ENCODE results near the gene ZNF575. TPM values are rescaled to one million over a fixed set of nuclear protein-coding genes. Genes with fewer than 3 reads are reported as not detected.

ZNF575 gene
- total RNA-seq, 1 donor from 2014 or later = 1.3 TPM

DNA sequence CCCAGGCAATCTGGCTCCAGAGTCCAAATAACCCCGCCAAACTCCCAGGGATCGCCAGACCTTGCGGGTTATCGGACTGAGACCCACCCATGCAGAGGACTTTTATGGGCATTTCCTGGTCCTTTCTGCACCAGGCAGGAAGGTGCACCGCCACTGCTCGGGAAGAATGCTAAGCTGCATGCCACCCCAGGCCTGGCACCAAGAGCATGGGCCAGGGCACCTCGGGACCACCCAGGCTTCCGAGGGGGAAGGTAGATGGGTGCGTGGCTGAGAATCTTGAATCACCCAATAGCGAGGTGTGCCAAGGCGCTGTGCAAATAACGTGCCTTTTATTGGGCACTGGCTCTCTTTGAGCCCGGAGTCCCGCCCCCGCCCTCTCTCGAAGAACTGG, 422 bp upstream of the ZNF575 start:
- H3K9me3 ChIP-seq (ENCODE audit: insufficient read depth, low read depth, low read length) = no peaks in the 10 kb centered on the region

DNA sequence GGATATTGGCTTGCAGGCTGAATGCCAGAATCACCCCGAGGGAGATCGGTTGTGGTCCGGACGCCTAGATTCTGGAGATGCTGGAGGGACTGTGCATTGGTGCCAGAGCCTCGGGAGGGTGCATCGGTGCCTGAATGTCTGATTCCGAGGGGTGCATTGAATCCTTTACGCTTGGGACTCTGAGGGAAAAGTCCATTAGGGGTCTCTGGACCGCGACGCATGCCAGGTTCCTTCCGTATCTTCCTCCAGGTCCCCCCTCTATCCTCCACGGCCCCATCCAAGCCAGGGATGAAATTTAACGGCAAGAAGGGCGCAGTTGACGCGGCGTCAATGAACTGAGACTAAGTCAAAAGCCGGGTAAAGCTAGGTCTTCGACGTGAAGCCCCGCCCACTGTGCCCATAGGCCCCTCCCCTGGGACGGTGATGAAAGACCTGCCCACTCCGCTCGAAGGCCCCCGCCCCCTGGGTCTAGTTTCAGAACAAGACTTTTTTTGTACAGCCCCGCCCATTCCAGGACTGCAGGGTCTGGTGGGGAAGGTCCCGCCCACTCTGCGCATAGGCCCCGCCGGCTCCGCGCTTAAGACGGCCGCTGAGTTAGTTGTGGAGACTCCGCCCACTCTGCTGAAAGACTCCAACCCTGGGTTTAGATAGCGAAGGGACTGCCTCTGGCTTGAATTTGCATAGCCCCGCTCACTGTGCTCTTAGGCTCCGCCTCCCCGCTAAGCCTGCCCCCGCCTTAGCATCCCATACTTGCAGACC, 737 bp downstream of the ZNF575 start:
- H3K79me2 ChIP-seq (ENCODE audit: insufficient read depth, low read length) = no peaks in the 10 kb centered on the region
- peak overlapping the region; percentile 94 for H3K27ac Mint-ChIP-seq (ENCODE audit: unreplicated experiment)
- peak overlapping the region; percentile 69 for H3K27ac ChIP-seq (ENCODE audit: low read depth, low read length)
- peaks cover 4% of the 10 kb centered on the region for H3K36me3 ChIP-seq (ENCODE audit: insufficient read depth, low read length)
- no peaks in the 10 kb centered on the region for H3K27me3 ChIP-seq (ENCODE audit: insufficient read depth, low read length)
- peak overlapping the region; percentile 92 for H3K4me3 Mint-ChIP-seq (ENCODE audit: unreplicated experiment)
- peaks cover 8% of the 10 kb centered on the region for H3K36me3 Mint-ChIP-seq (ENCODE audit: low read depth, unreplicated experiment)
- no peaks in the 10 kb centered on the region for H3K9me3 ChIP-seq (ENCODE audit: insufficient read depth, low read depth, low read length)
- FAIRE-seq (peak; percentile 49), DNase-seq (ENCODE audit: low read depth) (peak; percentile 99)
- H3K4me1 Mint-ChIP-seq (ENCODE audit: low read depth, unreplicated experiment) = peaks cover 8% of the 10 kb centered on the region
- H3K27me3 Mint-ChIP-seq (ENCODE audit: low read depth, unreplicated experiment) = no peaks in the 10 kb centered on the region
- peaks cover 19% of the 10 kb centered on the region for H3K4me1 ChIP-seq (ENCODE audit: insufficient read depth, low read length)
- peak overlapping the region; percentile 86 for H2AFZ ChIP-seq (ENCODE audit: low read depth, low read length)
- TF ChIP-seq, protein P1, sequence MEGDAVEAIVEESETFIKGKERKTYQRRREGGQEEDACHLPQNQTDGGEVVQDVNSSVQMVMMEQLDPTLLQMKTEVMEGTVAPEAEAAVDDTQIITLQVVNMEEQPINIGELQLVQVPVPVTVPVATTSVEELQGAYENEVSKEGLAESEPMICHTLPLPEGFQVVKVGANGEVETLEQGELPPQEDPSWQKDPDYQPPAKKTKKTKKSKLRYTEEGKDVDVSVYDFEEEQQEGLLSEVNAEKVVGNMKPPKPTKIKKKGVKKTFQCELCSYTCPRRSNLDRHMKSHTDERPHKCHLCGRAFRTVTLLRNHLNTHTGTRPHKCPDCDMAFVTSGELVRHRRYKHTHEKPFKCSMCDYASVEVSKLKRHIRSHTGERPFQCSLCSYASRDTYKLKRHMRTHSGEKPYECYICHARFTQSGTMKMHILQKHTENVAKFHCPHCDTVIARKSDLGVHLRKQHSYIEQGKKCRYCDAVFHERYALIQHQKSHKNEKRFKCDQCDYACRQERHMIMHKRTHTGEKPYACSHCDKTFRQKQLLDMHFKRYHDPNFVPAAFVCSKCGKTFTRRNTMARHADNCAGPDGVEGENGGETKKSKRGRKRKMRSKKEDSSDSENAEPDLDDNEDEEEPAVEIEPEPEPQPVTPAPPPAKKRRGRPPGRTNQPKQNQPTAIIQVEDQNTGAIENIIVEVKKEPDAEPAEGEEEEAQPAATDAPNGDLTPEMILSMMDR (IDR thresholded peaks at IDR 0.05; ENCODE audit: insufficient read depth, low read depth, low read length) = no peak
- no peak for TF ChIP-seq EZH2 (IDR thresholded peaks at IDR 0.05; ENCODE audit: insufficient read depth, low read length)
- no peaks in the 10 kb centered on the region for H4K20me1 ChIP-seq (ENCODE audit: insufficient read depth, low read length)
- H3K9me3 Mint-ChIP-seq (ENCODE audit: unreplicated experiment) = no peaks in the 10 kb centered on the region
- H3K4me3 ChIP-seq (ENCODE audit: insufficient read depth, low read depth, low read length) = peak overlapping the region; percentile 72
- peak overlapping the region; percentile 61 for H3K9ac ChIP-seq (ENCODE audit: low read length)
- peak overlapping the region; percentile 89 for H3K4me2 ChIP-seq (ENCODE audit: low read length)

More for the DNA sequence above, 422 bp upstream of the ZNF575 start:
- H3K27ac ChIP-seq (ENCODE audit: low read depth, low read length) = peak overlapping the region; percentile 36
- H3K27me3 ChIP-seq (ENCODE audit: insufficient read depth, low read length) = no peaks in the 10 kb centered on the region
- FAIRE-seq (no peak), DNase-seq (ENCODE audit: low read depth) (no peak)
- no peaks in the 10 kb centered on the region for H3K79me2 ChIP-seq (ENCODE audit: insufficient read depth, low read length)
- peak overlapping the region; percentile 81 for H3K4me3 Mint-ChIP-seq (ENCODE audit: unreplicated experiment)
- H3K27ac Mint-ChIP-seq (ENCODE audit: unreplicated experiment) = peak overlapping the region; percentile 41
- H3K4me1 Mint-ChIP-seq (ENCODE audit: low read depth, unreplicated experiment) = peaks cover 8% of the 10 kb centered on the region
- peak overlapping the region; percentile 86 for H2AFZ ChIP-seq (ENCODE audit: low read depth, low read length)
- peaks cover 19% of the 10 kb centered on the region for H3K4me1 ChIP-seq (ENCODE audit: insufficient read depth, low read length)
- no peaks in the 10 kb centered on the region for H3K9me3 Mint-ChIP-seq (ENCODE audit: unreplicated experiment)
- no peaks in the 10 kb centered on the region for H3K27me3 Mint-ChIP-seq (ENCODE audit: low read depth, unreplicated experiment)
- H4K20me1 ChIP-seq (ENCODE audit: insufficient read depth, low read length) = no peaks in the 10 kb centered on the region
- peak overlapping the region; percentile 72 for H3K4me3 ChIP-seq (ENCODE audit: insufficient read depth, low read depth, low read length)
- H3K9ac ChIP-seq (ENCODE audit: low read length) = peak overlapping the region; percentile 61
- no peak for TF ChIP-seq EZH2 (IDR thresholded peaks at IDR 0.05; ENCODE audit: insufficient read depth, low read length)
- TF ChIP-seq, protein P1 (IDR thresholded peaks at IDR 0.05; ENCODE audit: insufficient read depth, low read depth, low read length) = no peak
- H3K36me3 Mint-ChIP-seq (ENCODE audit: low read depth, unreplicated experiment) = peaks cover 2% of the 10 kb centered on the region
- no peaks in the 10 kb centered on the region for H3K36me3 ChIP-seq (ENCODE audit: insufficient read depth, low read length)
- H3K4me2 ChIP-seq (ENCODE audit: low read length) = peak overlapping the region; percentile 89

DNA sequence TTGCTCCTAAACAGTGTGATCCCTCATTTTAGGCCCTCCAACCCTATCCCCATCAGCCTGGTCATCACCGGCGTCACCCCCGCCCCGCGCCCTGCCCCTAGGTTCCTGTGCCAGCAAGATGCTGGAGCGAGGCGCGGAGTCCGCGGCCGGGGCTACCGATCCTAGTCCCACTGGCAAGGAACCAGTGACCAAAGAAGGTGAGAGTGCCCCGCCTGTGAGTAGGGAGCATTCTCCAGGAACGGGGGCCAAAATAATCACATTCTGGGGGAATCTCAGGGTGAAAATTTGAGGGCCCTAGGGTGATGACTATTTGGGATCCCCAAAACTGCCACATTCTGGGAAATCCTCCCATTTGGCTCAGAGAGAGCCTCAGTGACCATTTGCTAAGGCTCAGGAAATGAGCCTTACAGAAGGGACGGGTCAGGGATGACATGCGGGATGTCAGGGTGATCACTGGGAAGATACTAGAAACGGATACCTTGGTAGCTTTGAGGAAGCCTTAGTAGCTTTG, 1.4 kb downstream of the ZNF575 start:
- H2AFZ ChIP-seq (ENCODE audit: low read depth, low read length) = peak overlapping the region; percentile 54
- H3K4me3 Mint-ChIP-seq (ENCODE audit: unreplicated experiment) = peak overlapping the region; percentile 92
- H3K4me1 ChIP-seq (ENCODE audit: insufficient read depth, low read length) = peaks cover 19% of the 10 kb centered on the region
- H3K9me3 Mint-ChIP-seq (ENCODE audit: unreplicated experiment) = peaks cover 2% of the 10 kb centered on the region
- DNase-seq (ENCODE audit: low read depth) (no peak), FAIRE-seq (no peak)
- no peaks in the 10 kb centered on the region for H3K79me2 ChIP-seq (ENCODE audit: insufficient read depth, low read length)
- H3K4me3 ChIP-seq (ENCODE audit: insufficient read depth, low read depth, low read length) = peak overlapping the region; percentile 72
- no peaks in the 10 kb centered on the region for H3K27me3 ChIP-seq (ENCODE audit: insufficient read depth, low read length)
- no peaks in the 10 kb centered on the region for H3K27me3 Mint-ChIP-seq (ENCODE audit: low read depth, unreplicated experiment)
- peaks cover 14% of the 10 kb centered on the region for H3K36me3 Mint-ChIP-seq (ENCODE audit: low read depth, unreplicated experiment)
- H4K20me1 ChIP-seq (ENCODE audit: insufficient read depth, low read length) = no peaks in the 10 kb centered on the region
- H3K27ac ChIP-seq (ENCODE audit: low read depth, low read length) = no peak overlapping the region
- H3K4me2 ChIP-seq (ENCODE audit: low read length) = peak overlapping the region; percentile 89
- H3K36me3 ChIP-seq (ENCODE audit: insufficient read depth, low read length) = peaks cover 9% of the 10 kb centered on the region
- no peak overlapping the region for H3K27ac Mint-ChIP-seq (ENCODE audit: unreplicated experiment)
- H3K9ac ChIP-seq (ENCODE audit: low read length) = peak overlapping the region; percentile 35
- TF ChIP-seq, protein P1 (IDR thresholded peaks at IDR 0.05; ENCODE audit: insufficient read depth, low read depth, low read length) = no peak
- TF ChIP-seq EZH2 (IDR thresholded peaks at IDR 0.05; ENCODE audit: insufficient read depth, low read length) = no peak
- H3K4me1 Mint-ChIP-seq (ENCODE audit: low read depth, unreplicated experiment) = peaks cover 8% of the 10 kb centered on the region
- no peaks in the 10 kb centered on the region for H3K9me3 ChIP-seq (ENCODE audit: insufficient read depth, low read depth, low read length)
